GM18868 (cell line): Measurements from ENCODE around the gene LY6G6D.

Experiments used
- ATAC-seq: cut with Tn5 transposase; IDR thresholded peaks from one replicate; pipeline ENCODE4 v1.9.1; 2021; ENCODE audit warnings: mild to moderate bottlenecking, moderate library complexity; ENCODE audit not compliant: unreplicated experiment

LY6G6D gene

DNA sequence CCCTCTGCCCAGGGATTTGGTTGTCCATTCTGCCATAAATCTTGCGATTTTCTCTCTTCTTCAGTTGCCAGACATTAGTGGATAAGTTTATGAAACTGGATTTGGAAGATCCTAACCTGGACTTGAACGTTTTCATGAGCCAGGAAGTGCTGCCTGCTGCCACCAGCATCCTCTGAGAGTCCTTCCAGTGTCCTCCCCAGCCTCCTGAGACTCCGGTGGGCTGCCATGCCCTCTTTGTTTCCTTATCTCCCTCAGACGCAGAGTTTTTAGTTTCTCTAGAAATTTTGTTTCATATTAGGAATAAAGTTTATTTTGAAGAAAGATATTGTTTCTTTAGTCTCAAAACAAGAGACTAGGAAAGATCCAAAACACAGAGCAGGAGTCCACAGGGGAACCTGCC lies 47.2 kb downstream of the LY6G6D start, which contains the start of gene SAPCD1:
SAPCD1 (plus strand) TSS at position 301 of the 400 bp plus-strand sequence. CDS start 399 bp downstream, outside the sequence.
- ATAC-seq, result no peak

DNA sequence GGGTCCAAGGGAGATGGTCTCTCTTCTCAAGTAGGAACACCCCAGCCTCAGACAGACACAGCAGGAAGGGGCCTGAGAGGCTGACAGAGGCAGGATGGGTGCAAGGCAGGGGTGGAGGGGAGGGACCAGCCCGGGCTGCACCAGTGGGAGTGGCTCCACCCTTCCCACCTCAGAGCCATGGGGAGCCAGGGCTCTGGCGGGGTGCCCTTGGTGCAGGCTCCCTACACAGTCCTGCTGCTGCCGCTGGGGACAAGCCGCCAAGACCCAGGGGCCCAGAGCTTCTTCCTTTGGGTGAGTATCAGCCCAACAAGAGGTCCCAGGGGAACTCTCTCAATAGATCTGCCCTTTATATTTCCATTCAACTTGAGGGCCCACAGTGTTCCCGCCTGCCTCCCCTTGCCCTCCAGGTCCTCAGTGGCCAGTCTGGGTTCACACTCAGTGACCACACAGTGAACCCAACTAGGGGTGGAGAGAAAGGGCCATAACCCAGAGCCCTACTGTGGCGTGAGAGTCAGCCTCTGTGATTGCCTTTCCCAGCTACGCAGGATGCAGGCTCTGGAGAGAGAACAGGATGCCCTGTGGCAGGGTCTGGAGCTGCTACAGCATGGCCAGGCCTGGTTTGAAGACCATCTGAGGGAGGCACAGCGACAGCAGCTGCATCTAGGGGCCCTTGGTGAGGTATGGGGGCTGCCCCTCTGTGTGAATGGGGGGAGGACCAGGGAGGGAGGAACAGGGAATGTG lies 47.9 kb downstream of the LY6G6D start:
- no peak for ATAC-seq

DNA sequence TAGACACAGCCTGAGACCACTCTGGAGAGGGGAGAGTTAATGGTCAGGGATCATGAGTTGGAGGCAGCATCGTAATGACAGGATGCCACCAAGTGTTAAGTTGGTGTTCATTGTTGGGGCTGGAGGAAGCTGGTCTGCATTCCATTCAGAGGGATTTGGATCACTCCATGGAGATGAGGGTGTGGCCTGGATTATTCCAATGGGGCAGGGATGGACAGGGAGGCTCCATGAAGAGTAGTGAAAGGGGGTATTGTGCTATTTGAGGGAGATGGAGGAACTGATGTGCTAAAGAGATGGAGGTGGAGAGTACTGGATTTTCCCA lies 48.4 kb downstream of the LY6G6D start:
- ATAC-seq, result no peak

DNA sequence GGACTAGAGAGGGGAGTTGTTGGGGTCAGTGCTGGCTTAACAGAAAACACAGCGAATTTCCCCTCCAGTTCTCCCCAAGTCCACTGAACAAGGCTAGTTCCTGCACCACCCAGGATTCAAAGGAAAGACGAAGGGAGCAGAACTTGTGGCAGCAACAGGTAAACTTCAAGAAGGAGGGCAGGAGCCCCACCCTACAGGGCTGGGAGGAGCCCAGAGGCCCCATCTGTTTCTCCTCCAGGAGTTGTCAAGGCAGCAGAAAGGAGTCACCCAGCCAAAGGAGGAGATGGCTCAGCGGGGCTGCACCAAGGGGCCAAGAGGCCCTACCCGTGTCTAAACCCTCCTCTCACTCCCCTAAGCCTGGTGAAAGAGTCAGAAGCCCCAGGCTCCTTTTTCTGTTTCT lies 49.0 kb downstream of the LY6G6D start:
- ATAC-seq, result no peak

DNA sequence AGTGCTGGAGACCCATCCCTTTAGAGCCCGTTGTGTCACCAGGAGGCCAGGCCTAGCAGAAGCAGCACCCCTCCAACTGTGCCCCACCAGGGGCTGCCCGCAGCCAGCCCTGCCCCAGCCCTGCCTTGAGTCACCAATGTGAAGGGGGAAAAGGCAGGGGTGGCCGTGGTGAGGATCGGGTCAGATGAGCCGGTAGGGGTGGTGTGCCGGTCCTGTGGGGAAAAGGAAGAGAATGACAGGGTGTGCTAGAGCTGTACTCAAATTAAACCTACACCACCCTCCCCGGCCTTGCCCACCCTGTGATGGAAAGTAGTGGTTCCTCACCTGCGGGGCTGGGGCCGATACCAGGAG lies 50.4 kb downstream of the LY6G6D start:
- ATAC-seq, result no peak

DNA sequence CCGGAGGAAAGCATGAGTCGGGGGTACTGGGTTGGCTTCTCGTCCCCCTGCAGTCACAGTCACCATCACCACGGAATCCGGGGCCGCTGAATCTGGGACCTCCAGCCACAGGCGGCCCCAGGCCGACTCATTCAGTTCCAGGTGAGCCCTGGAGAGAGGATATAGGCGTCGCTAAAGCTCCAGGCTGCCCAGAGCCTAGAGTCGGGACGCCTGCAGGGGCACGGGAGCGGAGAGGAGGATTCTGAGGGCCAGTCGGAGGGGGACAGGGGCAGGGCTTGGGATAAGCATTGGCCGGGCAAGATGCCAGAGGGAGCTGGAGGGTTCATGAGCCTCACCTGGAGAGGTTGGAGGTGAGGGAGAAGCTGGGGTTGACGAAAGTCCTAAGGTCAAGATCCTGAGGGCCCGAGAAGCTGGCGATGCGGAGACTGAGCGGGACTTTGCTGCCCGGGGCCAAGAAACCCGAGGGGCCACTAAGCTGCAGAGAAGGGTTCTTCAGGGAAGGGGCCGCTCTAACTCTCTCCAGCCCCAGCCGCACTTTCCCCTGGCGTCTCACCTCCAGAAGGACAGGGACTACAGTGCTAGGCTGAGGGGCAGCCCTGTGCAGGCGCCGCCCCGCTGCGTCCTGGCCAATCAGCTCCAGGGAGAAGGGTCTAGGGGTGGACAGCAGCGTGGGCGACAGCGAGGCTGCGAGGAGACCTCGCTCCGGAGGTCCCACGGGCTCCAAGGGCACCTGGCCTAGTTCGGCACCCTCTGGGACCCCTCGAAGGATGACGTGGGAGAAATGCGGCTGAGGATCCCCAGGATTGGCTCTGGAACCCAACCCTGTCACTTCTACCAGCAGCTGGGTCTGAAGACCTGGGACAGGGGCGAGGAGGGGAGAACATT lies 51.0 kb downstream of the LY6G6D start:
- ATAC-seq, result no peak

DNA sequence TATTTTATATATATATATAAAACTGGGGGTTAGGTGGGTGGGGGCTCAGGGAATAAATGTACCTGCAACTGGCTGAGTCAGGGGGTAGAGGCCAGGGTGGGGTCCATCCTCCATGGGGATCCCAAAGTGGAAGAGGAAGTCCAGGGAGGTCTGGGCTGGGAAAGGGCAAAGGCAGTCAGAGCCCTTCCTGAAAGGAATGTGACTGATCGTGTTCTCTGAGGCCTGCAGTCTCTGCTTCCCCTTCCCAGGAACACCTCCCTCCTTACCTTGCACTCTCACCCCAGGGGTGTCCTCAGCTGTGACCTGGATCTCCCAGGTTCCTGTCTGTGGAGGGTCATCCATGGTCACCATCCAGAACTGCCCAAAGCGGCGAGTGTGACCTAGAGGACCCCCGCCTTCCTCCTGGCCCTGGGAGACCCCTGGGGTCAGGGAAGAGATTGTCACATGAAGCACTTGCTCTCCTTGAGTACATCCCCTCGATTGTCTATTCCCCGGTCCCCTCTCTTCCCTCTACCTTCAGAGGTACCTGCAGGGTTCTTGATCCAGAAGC lies 52.0 kb downstream of the LY6G6D start:
- no peak for ATAC-seq
